Measurements from ENCODE around the gene NOVA2.
"Not testable (repeated sequence)": the region's sequence is repeated elsewhere in the genome, so short reads cannot be mapped to it uniquely, and the experiment has no call there.

NOVA2 gene

GRCh38 chr19:45899919-45900589, 73.6 kb downstream of the NOVA2 start:
- no peak overlapping the region for H2AK5ac ChIP-seq (ENCODE audit: low read length, severe bottlenecking)
- H3K4me1 ChIP-seq (ENCODE audit: control insufficient read depth, insufficient read depth, low read depth, low read length), result peaks cover 14% of the 10 kb centered on the region
- no peak overlapping the region for H2BK120ac ChIP-seq (ENCODE audit: low read depth, low read length)
- WGBS, result 91% methylated on average over 4 of the region's 4 CpGs
- no peak overlapping the region for H3K9ac ChIP-seq (ENCODE audit: low read length)
- H3K4ac ChIP-seq (ENCODE audit: low read depth in 1 of 2, low read length in 2 of 2), result no peak overlapping the region
- no peak overlapping the region for H3K27ac ChIP-seq (ENCODE audit: low read length, poor library complexity, severe bottlenecking)
- H3K23ac ChIP-seq (ENCODE audit: low read length in 2 of 2), result no peak overlapping the region
- H3K79me1 ChIP-seq (replicated peaks; ENCODE audit: low read length, poor library complexity, severe bottlenecking), result peaks cover 27% of the 10 kb centered on the region
- no peak overlapping the region for H2BK15ac ChIP-seq (ENCODE audit: low read depth, poor library complexity, severe bottlenecking)
- no peak overlapping the region for H2BK5ac ChIP-seq (ENCODE audit: low read depth, low read length, poor library complexity, severe bottlenecking)
- H3K14ac ChIP-seq (ENCODE audit: low read length in 2 of 2), result no peak overlapping the region
- H3K9me3 ChIP-seq (ENCODE audit: control insufficient read depth, low read length), result no peaks in the 10 kb centered on the region
- H2BK12ac ChIP-seq (ENCODE audit: low read length in 2 of 2), result no peak overlapping the region
- no peak overlapping the region for H2AFZ ChIP-seq (ENCODE audit: low read depth, low read length)
- no peak overlapping the region for H4K8ac ChIP-seq (ENCODE audit: low read length)
- H4K91ac ChIP-seq (ENCODE audit: low read length), result no peak overlapping the region
- H3K36me3 ChIP-seq (ENCODE audit: control insufficient read depth in 1 of 2, insufficient read depth in 2 of 2, low read depth in 1 of 2, low read length in 2 of 2), result peaks cover 39 to 41% of the 10 kb centered on the region in 2 experiments
- H3K18ac ChIP-seq (ENCODE audit: low read depth in 1 of 2, low read length in 2 of 2), result no peak overlapping the region
- H3K27me3 ChIP-seq (ENCODE audit: control insufficient read depth in 1 of 2, insufficient read depth in 1 of 2, low read length in 2 of 2), result no peaks in the 10 kb centered on the region
- H3K4me3 ChIP-seq (ENCODE audit: insufficient read depth in 1 of 2, low read depth in 1 of 2, low read length in 2 of 2), result no peak overlapping the region
- DNase-seq, result no peak
- H3K4me2 ChIP-seq (ENCODE audit: low read length, poor library complexity, severe bottlenecking), result no peak overlapping the region

- Histone ChIP-seq H2AK5ac (ENCODE audit: low read length, severe bottlenecking) (no peak overlapping the region), H2BK5ac (ENCODE audit: low read depth, low read length, poor library complexity, severe bottlenecking) (no peak overlapping the region), H3K23ac (ENCODE audit: low read length in 2 of 2) (no peak overlapping the region), H3K9ac (ENCODE audit: low read length) (no peak overlapping the region), H3K27me3 (ENCODE audit: control insufficient read depth in 1 of 2, insufficient read depth in 1 of 2, low read length in 2 of 2) (no peaks in the 10 kb centered on the region), H2BK15ac (ENCODE audit: low read depth, poor library complexity, severe bottlenecking) (no peak overlapping the region), H3K18ac (ENCODE audit: low read depth in 1 of 2, low read length in 2 of 2) (no peak overlapping the region), H3K4me2 (ENCODE audit: low read length, poor library complexity, severe bottlenecking) (no peak overlapping the region), H4K91ac (ENCODE audit: low read length) (no peak overlapping the region), H2BK12ac (ENCODE audit: low read length in 2 of 2) (no peak overlapping the region), H3K9me3 (ENCODE audit: control insufficient read depth, low read length) (no peaks in the 10 kb centered on the region), H3K4ac (ENCODE audit: low read depth in 1 of 2, low read length in 2 of 2) (no peak overlapping the region), H2BK120ac (ENCODE audit: low read depth, low read length) (no peak overlapping the region), H3K27ac (ENCODE audit: low read length, poor library complexity, severe bottlenecking) (no peak overlapping the region), H3K36me3 (ENCODE audit: control insufficient read depth in 1 of 2, insufficient read depth in 2 of 2, low read depth in 1 of 2, low read length in 2 of 2) (peaks cover 43 to 44% of the 10 kb centered on the region in 2 experiments), H4K8ac (ENCODE audit: low read length) (no peak overlapping the region), H3K4me3 (ENCODE audit: insufficient read depth in 1 of 2, low read depth in 1 of 2, low read length in 2 of 2) (no peak overlapping the region), H3K4me1 (ENCODE audit: control insufficient read depth, insufficient read depth, low read depth, low read length) (peaks cover 14% of the 10 kb centered on the region), H3K14ac (ENCODE audit: low read length in 2 of 2) (no peak overlapping the region), H3K79me1 (replicated peaks; ENCODE audit: low read length, poor library complexity, severe bottlenecking) (peaks cover 28% of the 10 kb centered on the region), H2AFZ (ENCODE audit: low read depth, low read length) (no peak overlapping the region)
- DNase-seq, result no peak
- 100% methylated on average over 5 of the region's 7 CpGs for WGBS
These were observed 74.4 kb downstream of the NOVA2 start for GRCh38 chr19:45899253-45899652.

- Histone ChIP-seq H3K23ac (ENCODE audit: low read length in 2 of 2) (no peak overlapping the region), H3K4ac (ENCODE audit: low read depth in 1 of 2, low read length in 2 of 2) (no peak overlapping the region), H3K79me1 (replicated peaks; ENCODE audit: low read length, poor library complexity, severe bottlenecking) (peaks cover 31% of the 10 kb centered on the region), H3K36me3 (ENCODE audit: control insufficient read depth in 1 of 2, insufficient read depth in 2 of 2, low read depth in 1 of 2, low read length in 2 of 2) (peaks cover 44 to 47% of the 10 kb centered on the region in 2 experiments), H4K91ac (ENCODE audit: low read length) (no peak overlapping the region), H3K9me3 (ENCODE audit: control insufficient read depth, low read length) (no peaks in the 10 kb centered on the region), H4K8ac (ENCODE audit: low read length) (no peak overlapping the region), H3K27me3 (ENCODE audit: control insufficient read depth in 1 of 2, insufficient read depth in 1 of 2, low read length in 2 of 2) (no peaks in the 10 kb centered on the region), H3K27ac (ENCODE audit: low read length, poor library complexity, severe bottlenecking) (no peak overlapping the region), H3K9ac (ENCODE audit: low read length) (no peak overlapping the region), H3K4me1 (ENCODE audit: control insufficient read depth, insufficient read depth, low read depth, low read length) (peaks cover 10% of the 10 kb centered on the region), H3K18ac (ENCODE audit: low read depth in 1 of 2, low read length in 2 of 2) (no peak overlapping the region), H2BK120ac (ENCODE audit: low read depth, low read length) (no peak overlapping the region), H2AK5ac (ENCODE audit: low read length, severe bottlenecking) (no peak overlapping the region), H3K4me2 (ENCODE audit: low read length, poor library complexity, severe bottlenecking) (no peak overlapping the region), H2BK12ac (ENCODE audit: low read length in 2 of 2) (no peak overlapping the region), H3K14ac (ENCODE audit: low read length in 2 of 2) (no peak overlapping the region), H2BK5ac (ENCODE audit: low read depth, low read length, poor library complexity, severe bottlenecking) (no peak overlapping the region), H2BK15ac (ENCODE audit: low read depth, poor library complexity, severe bottlenecking) (no peak overlapping the region), H3K4me3 (ENCODE audit: insufficient read depth in 1 of 2, low read depth in 1 of 2, low read length in 2 of 2) (no peak overlapping the region), H2AFZ (ENCODE audit: low read depth, low read length) (no peak overlapping the region)
- 97% methylated on average over 8 of the region's 8 CpGs for WGBS
- DNase-seq, result no peak
These were observed 76.3 kb downstream of the NOVA2 start for GRCh38 chr19:45897261-45897812.

- not testable (repeated sequence) for H4K8ac ChIP-seq (ENCODE audit: low read length); H3K4me2 ChIP-seq (ENCODE audit: low read length, poor library complexity, severe bottlenecking); H2BK120ac ChIP-seq (ENCODE audit: low read depth, low read length); H2BK15ac ChIP-seq (ENCODE audit: low read depth, poor library complexity, severe bottlenecking); H2BK12ac ChIP-seq (ENCODE audit: low read length in 2 of 2); H3K9me3 ChIP-seq (ENCODE audit: control insufficient read depth, low read length); H3K27ac ChIP-seq (ENCODE audit: low read length, poor library complexity, severe bottlenecking); H3K27me3 ChIP-seq (ENCODE audit: control insufficient read depth in 1 of 2, insufficient read depth in 1 of 2, low read length in 2 of 2); H2BK5ac ChIP-seq (ENCODE audit: low read depth, low read length, poor library complexity, severe bottlenecking); H3K4me3 ChIP-seq (ENCODE audit: insufficient read depth in 1 of 2, low read depth in 1 of 2, low read length in 2 of 2); H3K18ac ChIP-seq (ENCODE audit: low read depth in 1 of 2, low read length in 2 of 2); H4K91ac ChIP-seq (ENCODE audit: low read length); H3K14ac ChIP-seq (ENCODE audit: low read length in 2 of 2); H3K23ac ChIP-seq (ENCODE audit: low read length in 2 of 2); H3K4ac ChIP-seq (ENCODE audit: low read depth in 1 of 2, low read length in 2 of 2); H2AFZ ChIP-seq (ENCODE audit: low read depth, low read length); DNase-seq; H2AK5ac ChIP-seq (ENCODE audit: low read length, severe bottlenecking); H3K9ac ChIP-seq (ENCODE audit: low read length); H3K4me1 ChIP-seq (ENCODE audit: control insufficient read depth, insufficient read depth, low read depth, low read length)
- H3K36me3 ChIP-seq (ENCODE audit: control insufficient read depth in 1 of 2, insufficient read depth in 2 of 2, low read depth in 1 of 2, low read length in 2 of 2), result peaks cover 48 to 57% of the 10 kb centered on the region in 2 experiments
- 96% methylated on average over 8 of the region's 12 CpGs for WGBS
- H3K79me1 ChIP-seq (replicated peaks; ENCODE audit: low read length, poor library complexity, severe bottlenecking), result peaks cover 30% of the 10 kb centered on the region
These were observed 77.6 kb downstream of the NOVA2 start for GRCh38 chr19:45895983-45896599.

Measured in mesenchymal stem cell (in vitro differentiated cells and primary cell).